H1 (cell line): Measurements from ENCODE around the gene RBP5. TPM values are rescaled to one million over a fixed set of nuclear protein-coding genes. Genes with fewer than 3 reads are reported as not detected.

Source experiments
- RBBP5 ChIP-seq: IDR thresholded peaks from 2 replicates; pipeline ENCODE4 v1.7.1; 2012; ENCODE audit warnings: low read depth, mild to moderate bottlenecking, inconsistent platforms, low read length, moderate library complexity, borderline replicate concordance
- polyA plus RNA-seq, 7 experiments: library from polyadenylated mRNA; depleted of rRNA in 3 of 7; stranded (reverse) in 5 of 7; unstranded in 2 of 7; fragments of >200 nt in 5 of 7; fragments of 200-250 nt in 2 of 7; gene quantifications; 1 replicate in 5 of 7; 2 replicates in 1 of 7; 4 replicates in 1 of 7; pipeline versions ENCODE4 v1.2.1 to v1.2.3, GENCODE V29; 2011 to 2013; ENCODE audit warnings: missing spikeins in 2 of 7, mixed read lengths in 2 of 7
- total RNA-seq: library from RNA; stranded (reverse); fragmentation: NEBNext Ultra II Directional; extraction: Animal tissue kit (Norgen Biotek cat#: 25700); gene quantifications from 2 replicates; pipeline ENCODE4 v1.2.1, GENCODE V29; 2021
- TF ChIP-seq, protein P1 (sequence below): fragments of 300-600 bp; sonication (generic); IDR thresholded peaks from 2 replicates; pipeline ENCODE4 v1.7.1; 2012; ENCODE audit warnings: low read length, moderate library complexity, mild to moderate bottlenecking, inconsistent platforms; ENCODE audit not compliant: insufficient replicate concordance

RBP5 gene
- total and polyA plus RNA-seq, 2 of the 8 experiments (the other 6 are each of a cell fraction or from before 2014, with no cell fraction given) = 1.2 to 1.9 TPM

DNA sequence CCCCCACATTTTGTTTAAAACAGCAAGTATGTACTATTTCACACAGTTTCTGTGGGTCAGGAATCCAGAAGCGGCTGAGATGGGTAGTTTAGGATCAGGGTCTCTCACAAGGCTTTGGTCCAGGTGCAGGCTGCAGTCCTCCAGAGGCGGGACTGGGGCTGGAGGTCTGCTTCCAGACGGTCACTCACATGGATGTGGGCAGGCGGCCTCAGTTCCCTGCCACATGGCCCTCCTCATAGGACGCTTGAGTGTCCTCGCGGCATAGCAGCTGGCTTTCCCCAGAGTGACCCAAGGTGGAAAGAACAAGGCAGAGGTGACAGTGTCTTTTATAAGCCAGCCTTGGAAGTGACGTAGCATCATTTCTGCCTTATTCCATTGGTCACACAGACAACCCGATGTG lies 11.8 kb downstream of the RBP5 start (continued):
- TF ChIP-seq, protein P1, sequence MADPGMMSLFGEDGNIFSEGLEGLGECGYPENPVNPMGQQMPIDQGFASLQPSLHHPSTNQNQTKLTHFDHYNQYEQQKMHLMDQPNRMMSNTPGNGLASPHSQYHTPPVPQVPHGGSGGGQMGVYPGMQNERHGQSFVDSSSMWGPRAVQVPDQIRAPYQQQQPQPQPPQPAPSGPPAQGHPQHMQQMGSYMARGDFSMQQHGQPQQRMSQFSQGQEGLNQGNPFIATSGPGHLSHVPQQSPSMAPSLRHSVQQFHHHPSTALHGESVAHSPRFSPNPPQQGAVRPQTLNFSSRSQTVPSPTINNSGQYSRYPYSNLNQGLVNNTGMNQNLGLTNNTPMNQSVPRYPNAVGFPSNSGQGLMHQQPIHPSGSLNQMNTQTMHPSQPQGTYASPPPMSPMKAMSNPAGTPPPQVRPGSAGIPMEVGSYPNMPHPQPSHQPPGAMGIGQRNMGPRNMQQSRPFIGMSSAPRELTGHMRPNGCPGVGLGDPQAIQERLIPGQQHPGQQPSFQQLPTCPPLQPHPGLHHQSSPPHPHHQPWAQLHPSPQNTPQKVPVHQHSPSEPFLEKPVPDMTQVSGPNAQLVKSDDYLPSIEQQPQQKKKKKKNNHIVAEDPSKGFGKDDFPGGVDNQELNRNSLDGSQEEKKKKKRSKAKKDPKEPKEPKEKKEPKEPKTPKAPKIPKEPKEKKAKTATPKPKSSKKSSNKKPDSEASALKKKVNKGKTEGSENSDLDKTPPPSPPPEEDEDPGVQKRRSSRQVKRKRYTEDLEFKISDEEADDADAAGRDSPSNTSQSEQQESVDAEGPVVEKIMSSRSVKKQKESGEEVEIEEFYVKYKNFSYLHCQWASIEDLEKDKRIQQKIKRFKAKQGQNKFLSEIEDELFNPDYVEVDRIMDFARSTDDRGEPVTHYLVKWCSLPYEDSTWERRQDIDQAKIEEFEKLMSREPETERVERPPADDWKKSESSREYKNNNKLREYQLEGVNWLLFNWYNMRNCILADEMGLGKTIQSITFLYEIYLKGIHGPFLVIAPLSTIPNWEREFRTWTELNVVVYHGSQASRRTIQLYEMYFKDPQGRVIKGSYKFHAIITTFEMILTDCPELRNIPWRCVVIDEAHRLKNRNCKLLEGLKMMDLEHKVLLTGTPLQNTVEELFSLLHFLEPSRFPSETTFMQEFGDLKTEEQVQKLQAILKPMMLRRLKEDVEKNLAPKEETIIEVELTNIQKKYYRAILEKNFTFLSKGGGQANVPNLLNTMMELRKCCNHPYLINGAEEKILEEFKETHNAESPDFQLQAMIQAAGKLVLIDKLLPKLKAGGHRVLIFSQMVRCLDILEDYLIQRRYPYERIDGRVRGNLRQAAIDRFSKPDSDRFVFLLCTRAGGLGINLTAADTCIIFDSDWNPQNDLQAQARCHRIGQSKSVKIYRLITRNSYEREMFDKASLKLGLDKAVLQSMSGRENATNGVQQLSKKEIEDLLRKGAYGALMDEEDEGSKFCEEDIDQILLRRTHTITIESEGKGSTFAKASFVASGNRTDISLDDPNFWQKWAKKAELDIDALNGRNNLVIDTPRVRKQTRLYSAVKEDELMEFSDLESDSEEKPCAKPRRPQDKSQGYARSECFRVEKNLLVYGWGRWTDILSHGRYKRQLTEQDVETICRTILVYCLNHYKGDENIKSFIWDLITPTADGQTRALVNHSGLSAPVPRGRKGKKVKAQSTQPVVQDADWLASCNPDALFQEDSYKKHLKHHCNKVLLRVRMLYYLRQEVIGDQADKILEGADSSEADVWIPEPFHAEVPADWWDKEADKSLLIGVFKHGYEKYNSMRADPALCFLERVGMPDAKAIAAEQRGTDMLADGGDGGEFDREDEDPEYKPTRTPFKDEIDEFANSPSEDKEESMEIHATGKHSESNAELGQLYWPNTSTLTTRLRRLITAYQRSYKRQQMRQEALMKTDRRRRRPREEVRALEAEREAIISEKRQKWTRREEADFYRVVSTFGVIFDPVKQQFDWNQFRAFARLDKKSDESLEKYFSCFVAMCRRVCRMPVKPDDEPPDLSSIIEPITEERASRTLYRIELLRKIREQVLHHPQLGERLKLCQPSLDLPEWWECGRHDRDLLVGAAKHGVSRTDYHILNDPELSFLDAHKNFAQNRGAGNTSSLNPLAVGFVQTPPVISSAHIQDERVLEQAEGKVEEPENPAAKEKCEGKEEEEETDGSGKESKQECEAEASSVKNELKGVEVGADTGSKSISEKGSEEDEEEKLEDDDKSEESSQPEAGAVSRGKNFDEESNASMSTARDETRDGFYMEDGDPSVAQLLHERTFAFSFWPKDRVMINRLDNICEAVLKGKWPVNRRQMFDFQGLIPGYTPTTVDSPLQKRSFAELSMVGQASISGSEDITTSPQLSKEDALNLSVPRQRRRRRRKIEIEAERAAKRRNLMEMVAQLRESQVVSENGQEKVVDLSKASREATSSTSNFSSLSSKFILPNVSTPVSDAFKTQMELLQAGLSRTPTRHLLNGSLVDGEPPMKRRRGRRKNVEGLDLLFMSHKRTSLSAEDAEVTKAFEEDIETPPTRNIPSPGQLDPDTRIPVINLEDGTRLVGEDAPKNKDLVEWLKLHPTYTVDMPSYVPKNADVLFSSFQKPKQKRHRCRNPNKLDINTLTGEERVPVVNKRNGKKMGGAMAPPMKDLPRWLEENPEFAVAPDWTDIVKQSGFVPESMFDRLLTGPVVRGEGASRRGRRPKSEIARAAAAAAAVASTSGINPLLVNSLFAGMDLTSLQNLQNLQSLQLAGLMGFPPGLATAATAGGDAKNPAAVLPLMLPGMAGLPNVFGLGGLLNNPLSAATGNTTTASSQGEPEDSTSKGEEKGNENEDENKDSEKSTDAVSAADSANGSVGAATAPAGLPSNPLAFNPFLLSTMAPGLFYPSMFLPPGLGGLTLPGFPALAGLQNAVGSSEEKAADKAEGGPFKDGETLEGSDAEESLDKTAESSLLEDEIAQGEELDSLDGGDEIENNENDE = no peak
- TF ChIP-seq RBBP5 = no peak
